HG03095 (cell line): Measurements from ENCODE around the gene ERBIN.
"Not testable (repeated sequence)": the region's sequence is repeated elsewhere in the genome, so short reads cannot be mapped to it uniquely, and the experiment has no call there.

Source experiments
- ATAC-seq: cut with Tn5 transposase; IDR thresholded peaks from one replicate; pipeline ENCODE4 v1.9.1; 2021; ENCODE audit warnings: moderate library complexity; ENCODE audit not compliant: unreplicated experiment

Gene ERBIN

DNA sequence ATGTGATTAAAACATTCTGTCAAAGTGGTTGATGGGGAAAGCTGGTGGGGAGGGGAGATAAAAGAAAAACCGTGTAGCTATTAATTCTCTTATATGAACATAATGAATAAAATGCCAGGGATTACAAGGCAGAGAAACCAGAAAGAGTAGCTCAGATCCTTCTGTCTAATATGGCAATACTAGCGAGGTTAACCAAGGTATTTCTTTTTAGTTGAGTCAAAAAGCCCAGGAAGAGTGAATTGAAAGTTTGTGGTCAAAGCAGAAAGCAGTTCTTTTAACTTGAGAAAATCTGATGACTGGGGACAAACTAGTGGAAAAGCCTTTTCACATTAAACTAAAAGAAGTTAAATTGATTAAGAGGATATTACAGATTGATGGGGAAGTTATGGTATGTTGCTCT is 76.0 kb downstream of the ERBIN start:
- ATAC-seq: no peak

- ATAC-seq: no peak
Measured at GRCh38 chr5:66004216-66004615, 77.8 kb downstream of the ERBIN start.

DNA sequence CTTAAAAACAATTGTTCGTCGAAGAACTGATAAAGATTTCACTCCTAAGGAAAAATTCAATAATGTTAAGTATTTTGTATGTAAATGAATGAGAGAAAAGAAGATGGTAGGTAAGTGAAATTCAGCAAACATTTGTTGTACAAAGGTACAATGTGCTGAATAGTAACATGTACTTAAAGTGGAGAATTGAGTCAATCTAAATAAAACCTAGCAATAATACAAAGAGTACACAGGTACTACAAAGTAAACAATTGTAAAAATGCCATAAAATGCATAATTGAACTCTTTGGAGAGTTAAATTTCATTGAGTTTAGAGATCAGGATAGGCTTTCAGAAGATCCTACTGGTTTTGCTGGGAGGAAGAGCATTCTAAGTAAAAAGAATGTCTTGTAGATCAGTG is 82.9 kb downstream of the ERBIN start:
- no peak for ATAC-seq

- no peak for ATAC-seq
Measured at GRCh38 chr5:66010476-66010875, 84.1 kb downstream of the ERBIN start.

- ATAC-seq: no peak
Measured at GRCh38 chr5:66012271-66012670, 85.9 kb downstream of the ERBIN start.

DNA sequence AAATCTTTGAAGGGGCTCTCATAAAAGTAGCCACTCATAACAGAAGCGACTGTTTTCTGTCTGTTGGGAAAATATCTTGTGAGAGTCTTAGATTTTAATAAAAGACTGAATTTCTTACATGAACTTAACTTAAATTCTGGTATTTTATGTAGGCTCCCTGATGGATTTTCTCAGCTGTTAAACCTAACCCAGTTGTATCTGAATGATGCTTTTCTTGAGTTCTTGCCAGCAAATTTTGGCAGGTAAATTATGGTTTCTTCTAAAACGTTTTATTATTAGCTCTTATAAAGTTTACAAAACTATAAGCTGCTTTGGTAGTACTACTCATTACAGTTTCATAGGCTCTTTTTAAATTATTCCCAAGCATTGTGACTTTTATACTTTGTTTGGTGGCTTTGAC is 87.0 kb downstream of the ERBIN start:
- ATAC-seq: no peak

DNA sequence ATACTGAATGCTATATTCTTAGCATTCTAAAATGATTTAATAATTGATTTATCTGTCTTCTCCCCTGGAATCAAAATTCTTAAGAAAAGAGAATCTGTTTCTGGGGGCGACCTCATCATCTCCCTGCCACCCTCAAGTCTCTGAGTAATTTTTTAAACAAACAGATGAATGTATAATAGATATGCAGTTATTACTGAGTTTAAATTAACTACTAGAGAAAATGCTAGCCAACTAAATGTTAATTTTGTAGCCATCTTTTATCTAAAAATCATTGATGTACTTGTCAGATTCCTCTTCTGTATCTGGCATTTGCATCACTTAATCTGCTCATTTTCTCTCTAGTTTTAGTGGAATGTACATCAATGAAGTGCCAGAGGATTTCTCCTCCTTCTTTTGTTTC is 87.5 kb downstream of the ERBIN start:
- ATAC-seq: no peak

GRCh38 chr5:66015196-66015960 is 89.0 kb downstream of the ERBIN start:
- no peak for ATAC-seq

DNA sequence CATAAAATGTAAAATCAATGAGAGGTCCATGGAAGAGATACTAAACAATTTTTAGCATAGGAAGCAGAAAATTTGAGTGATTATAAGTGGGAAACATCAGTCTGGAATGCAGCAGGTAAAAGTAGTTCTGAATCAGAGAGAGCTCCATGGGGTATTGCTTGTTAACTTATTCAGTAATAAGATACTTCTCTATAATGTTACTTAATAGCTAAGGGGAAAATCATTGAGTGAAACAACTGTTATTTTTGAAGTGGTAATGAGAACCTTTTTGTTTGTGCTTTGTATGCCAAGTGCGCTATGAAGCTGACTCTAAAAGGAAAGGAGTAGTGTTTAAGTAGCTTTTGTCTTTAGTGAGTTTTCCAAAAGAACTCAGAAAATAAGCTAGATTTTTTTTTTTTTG is 95.2 kb downstream of the ERBIN start:
- no peak for ATAC-seq

GRCh38 chr5:66039296-66039695 is 112.9 kb downstream of the ERBIN start:
- no peak for ATAC-seq

DNA sequence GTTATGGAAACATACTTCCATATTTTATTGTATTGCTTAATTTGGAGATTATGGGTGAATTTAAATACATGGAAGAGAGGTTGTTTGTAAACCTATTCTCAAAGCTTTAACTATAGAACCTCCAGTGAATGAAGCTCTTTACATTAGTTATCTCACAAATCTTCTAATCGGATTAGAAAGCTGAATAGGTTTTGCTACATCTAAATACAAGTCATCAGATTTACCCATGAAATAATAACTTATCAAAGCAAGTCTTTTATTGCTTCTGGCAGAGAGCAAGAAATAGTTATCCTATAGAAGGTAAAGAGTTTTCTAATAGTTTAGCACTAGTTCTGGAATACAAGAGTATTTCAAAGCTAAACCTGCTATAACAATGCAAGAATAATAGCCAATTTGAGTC is 113.3 kb downstream of the ERBIN start:
- no peak for ATAC-seq

DNA sequence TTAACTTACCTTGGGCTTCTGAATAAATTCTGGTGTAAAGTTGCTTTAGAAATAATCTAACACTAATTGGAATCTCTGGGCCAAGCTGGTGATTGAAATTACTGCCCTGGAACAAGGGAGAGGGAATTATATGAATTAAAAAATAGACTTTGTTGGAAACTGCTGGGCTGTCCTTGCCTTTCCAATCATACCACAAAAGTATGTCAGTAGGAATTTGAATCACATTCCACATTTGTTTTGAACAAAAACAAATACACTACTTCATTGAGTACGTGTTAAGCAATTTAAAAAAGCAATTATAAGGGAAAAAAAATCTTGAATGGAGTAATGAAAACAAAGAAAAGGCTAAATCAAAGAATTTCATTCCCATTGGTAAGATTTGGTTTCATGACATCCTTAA is 115.3 kb downstream of the ERBIN start:
- ATAC-seq: no peak

- no peak for ATAC-seq
Measured at GRCh38 chr5:66057239-66057638, 130.9 kb downstream of the ERBIN start.

DNA sequence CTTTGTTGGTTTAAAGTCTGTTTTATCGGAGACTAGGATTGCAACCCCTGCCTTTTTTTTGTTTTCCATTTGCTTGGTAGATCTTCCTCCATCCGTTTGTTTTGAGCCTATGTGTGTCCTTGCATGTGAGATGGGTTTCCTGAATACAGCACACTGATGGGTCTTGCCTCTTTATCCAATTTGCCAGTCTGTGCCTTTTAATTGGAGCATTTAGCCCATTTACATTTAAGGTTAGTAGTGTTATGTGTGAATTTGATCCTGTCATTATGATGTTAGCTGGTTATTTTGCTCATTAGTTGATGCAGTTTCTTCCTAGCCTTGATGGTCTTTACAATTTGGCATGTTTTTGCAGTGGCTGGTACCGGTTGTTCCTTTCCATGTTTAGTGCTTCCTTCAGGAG is 134.9 kb downstream of the ERBIN start:
- not testable (repeated sequence) for ATAC-seq

DNA sequence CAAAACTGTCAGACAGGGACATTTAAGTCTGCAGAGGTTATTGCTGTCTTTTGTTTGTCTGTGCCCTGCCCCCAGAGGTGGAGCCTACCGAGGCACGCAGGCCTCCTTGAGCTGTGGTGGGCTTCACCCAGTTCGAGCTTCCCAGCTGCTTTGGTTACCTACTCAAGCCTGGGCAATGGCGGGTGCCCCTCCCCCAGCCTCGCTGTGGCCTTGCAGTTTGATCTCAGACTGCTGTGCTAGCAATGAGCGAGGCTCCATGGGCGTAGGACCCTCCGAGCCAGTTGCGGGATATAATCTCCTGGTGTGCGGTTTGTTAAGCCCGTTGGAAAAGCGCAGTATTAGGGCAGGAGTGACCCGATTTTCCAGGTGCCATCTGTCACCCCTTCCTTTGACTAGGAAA is 136.7 kb downstream of the ERBIN start:
- ATAC-seq: not testable (repeated sequence)

- no peak for ATAC-seq
Measured at GRCh38 chr5:66066826-66067225, 140.5 kb downstream of the ERBIN start.

DNA sequence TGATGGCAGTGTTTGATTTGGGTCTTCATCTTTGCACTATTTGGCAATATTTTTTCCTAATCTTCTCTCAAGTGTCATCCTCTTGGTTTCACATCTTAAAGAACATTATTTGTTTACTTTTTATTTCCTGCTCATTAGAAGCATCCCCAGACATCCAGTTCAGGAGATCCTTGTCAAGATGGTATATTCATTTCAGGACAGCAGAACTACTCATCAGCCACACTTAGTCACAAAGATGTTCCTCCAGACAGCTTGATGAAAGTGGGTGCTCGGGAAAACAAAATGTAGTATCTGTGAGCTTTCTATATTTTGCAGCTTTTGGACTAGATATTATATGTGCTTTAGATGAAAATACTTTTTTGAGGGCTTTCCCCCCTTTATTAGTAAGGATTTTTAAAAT is 145.7 kb downstream of the ERBIN start:
- no peak for ATAC-seq

GRCh38 chr5:66074901-66075300 is 148.5 kb downstream of the ERBIN start:
- ATAC-seq: no peak

GRCh38 chr5:66080664-66081063 is 154.3 kb downstream of the ERBIN start:
- ATAC-seq: no peak

GRCh38 chr5:66089384-66089783 is 163.0 kb downstream of the ERBIN start:
- no peak for ATAC-seq

DNA sequence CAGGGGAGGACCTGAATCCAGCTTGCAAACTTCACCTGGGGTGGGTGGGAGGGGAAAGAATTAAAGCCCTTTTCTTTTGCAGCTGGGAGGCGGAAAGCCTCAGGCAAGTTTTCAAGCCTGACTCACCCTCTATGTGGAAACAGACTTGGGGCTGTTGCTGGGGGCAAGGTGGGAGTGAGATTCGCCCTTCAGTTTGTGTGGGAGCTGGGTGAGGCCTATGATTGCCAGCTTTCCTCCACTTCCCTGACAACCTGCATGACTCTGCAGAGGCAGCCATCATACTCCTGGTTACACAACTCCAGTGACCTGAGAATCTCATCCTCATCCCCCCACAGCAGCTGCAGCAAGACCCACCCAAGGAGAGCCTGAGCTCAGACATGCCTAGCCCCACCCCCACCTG is 174.5 kb downstream of the ERBIN start:
- ATAC-seq: no peak

DNA sequence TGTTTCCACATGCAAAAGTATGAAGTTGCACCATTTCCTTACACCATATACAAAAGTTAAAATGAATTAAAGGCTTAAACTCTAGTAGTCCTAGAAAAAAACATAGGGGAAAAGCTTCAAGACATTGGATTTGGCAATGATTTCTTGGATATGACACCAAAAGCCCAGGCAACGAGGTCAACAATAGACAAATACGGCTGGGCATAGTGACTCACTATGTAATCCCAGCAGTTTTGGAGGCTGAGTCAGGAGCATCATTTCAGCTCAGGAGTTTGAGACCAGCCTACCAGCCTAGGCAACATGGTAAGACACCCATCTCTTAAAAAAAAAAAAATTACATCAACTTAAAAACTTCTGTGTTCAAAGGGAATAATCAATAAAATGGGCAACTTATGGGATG is 186.8 kb downstream of the ERBIN start:
- ATAC-seq: no peak

DNA sequence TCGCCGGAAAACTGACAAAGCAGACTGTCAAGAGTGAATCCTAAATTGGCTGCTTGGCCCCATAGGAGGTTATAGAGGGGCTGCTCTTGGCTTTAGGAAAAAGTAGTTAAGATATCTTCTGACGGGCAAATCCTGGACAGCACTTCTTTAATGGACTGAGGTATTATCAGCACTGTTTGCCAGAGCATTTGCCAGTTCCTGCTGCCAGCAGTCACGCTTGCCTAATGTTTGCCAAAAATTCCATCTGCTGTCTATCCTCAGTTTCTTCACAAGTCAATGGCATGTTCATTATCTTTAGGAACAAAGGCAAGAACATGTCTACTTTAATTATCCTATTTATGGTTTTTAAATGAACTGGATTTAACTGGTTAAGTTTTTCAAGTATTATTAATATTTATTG is 191.9 kb downstream of the ERBIN start:
- no peak for ATAC-seq
